Liver (tissue), 9 donors: ENCODE data around the gene OR13C4. TPM values are rescaled to one million over a fixed set of nuclear protein-coding genes. Genes with fewer than 3 reads are reported as not detected.

Experiments used
- DNase-seq: peaks from one replicate; pipeline ENCODE4 v3.0.0-alpha.2; 2017; ENCODE audit warnings: low spot score
- H3K27ac ChIP-seq, 2 donors: one replicate each; pipeline ENCODE4 v1.7.0; 2013; ENCODE audit warnings: inconsistent platforms in 2 of 2, low read length in 2 of 2, control low read depth in 1 of 2, low read depth in 1 of 2, mild to moderate bottlenecking in 1 of 2
- H3K27me3 ChIP-seq, 4 donors: one replicate each; pipeline versions ENCODE4 v1.6.1 to v1.7.0; 2013; ENCODE audit warnings: low read length in 3 of 4, inconsistent platforms in 1 of 4, mild to moderate bottlenecking in 1 of 4, moderate library complexity in 1 of 4; ENCODE audit not compliant: control insufficient read depth in 4 of 4, insufficient read depth in 4 of 4
- H3K36me3 ChIP-seq, 4 donors: one replicate each; pipeline versions ENCODE4 v1.6.1 to v1.7.0; 2013; ENCODE audit warnings: low read length in 3 of 4, mild to moderate bottlenecking in 3 of 4, low read depth in 1 of 4, moderate library complexity in 1 of 4; ENCODE audit not compliant: control insufficient read depth in 4 of 4, insufficient read depth in 3 of 4
- H3K4me1 ChIP-seq, 4 donors: one replicate each; pipeline versions ENCODE4 v1.6.1 to v1.7.0; 2013; ENCODE audit warnings: low read length in 3 of 4, mild to moderate bottlenecking in 3 of 4, moderate library complexity in 1 of 4; ENCODE audit not compliant: control insufficient read depth in 4 of 4, insufficient read depth in 4 of 4
- H3K4me3 ChIP-seq, 3 donors: one replicate each; pipeline versions ENCODE4 v1.6.1 to v1.7.0; 2013; ENCODE audit warnings: low read length in 3 of 3, control low read depth in 1 of 3, low read depth in 1 of 3, mild to moderate bottlenecking in 1 of 3
- H3K9ac ChIP-seq, 2 donors: one replicate each; pipeline ENCODE4 v1.7.0; 2013; ENCODE audit warnings: low read length in 2 of 2, mild to moderate bottlenecking in 2 of 2, moderate library complexity in 2 of 2, control low read depth in 1 of 2, low read depth in 1 of 2
- H3K9me3 ChIP-seq, 4 donors: one replicate each; pipeline versions ENCODE4 v1.6.1 to v1.7.0; 2013; ENCODE audit warnings: low read length in 3 of 4; ENCODE audit not compliant: control insufficient read depth in 4 of 4
- EGR1 ChIP-seq, 2 donors: IDR thresholded peaks; 2 replicates each; pipeline ENCODE4 v1.6.1; 2016 to 2018; ENCODE audit warnings: antibody characterized with exemption in 2 of 2, low read depth in 2 of 2
- FOXA1 ChIP-seq: IDR thresholded peaks from 2 replicates; pipeline ENCODE4 v1.6.1; 2016; ENCODE audit warnings: antibody characterized with exemption
- HNF4G ChIP-seq: IDR thresholded peaks from 2 replicates; pipeline ENCODE4 v1.6.1; 2016; ENCODE audit warnings: antibody characterized with exemption
- JUND ChIP-seq, 2 donors: IDR thresholded peaks; 2 replicates each; pipeline ENCODE4 v1.6.1; 2016; ENCODE audit warnings: antibody characterized with exemption in 2 of 2
- NR2F2 ChIP-seq: IDR thresholded peaks from 2 replicates; pipeline ENCODE4 v1.6.1; 2016; ENCODE audit warnings: antibody characterized with exemption
- RAD21 ChIP-seq, 2 donors: IDR thresholded peaks; 2 replicates each; pipeline ENCODE4 v1.6.1; 2016; ENCODE audit warnings: antibody characterized with exemption in 2 of 2, mild to moderate bottlenecking in 2 of 2
- RXRA ChIP-seq, 2 donors: IDR thresholded peaks; 2 replicates each; pipeline ENCODE4 v1.6.1; 2017 to 2018; ENCODE audit warnings: antibody characterized with exemption in 2 of 2, mild to moderate bottlenecking in 1 of 2
- SP1 ChIP-seq: IDR thresholded peaks from 2 replicates; pipeline ENCODE4 v1.6.1; 2018; ENCODE audit warnings: antibody characterized with exemption, mild to moderate bottlenecking
- TAF1 ChIP-seq: conservative IDR thresholded peaks from 2 replicates; pipeline ENCODE4 v1.6.1; 2016; ENCODE audit warnings: antibody characterized with exemption, mild to moderate bottlenecking
- WGBS: extraction: QIAGEN DNeasy Blood & Tissue Kit; methylation state at CpG from one replicate; pipeline ENCODE4 v1.1.7; 2013; 5-methylcytosine and 5-hydroxymethylcytosine counted together
- polyA plus RNA-seq, 2 donors: library from polyadenylated mRNA; stranded (reverse) in 1 of 2; unstranded in 1 of 2; fragments of 200-250 nt in 1 of 2; fragments of >200 nt in 1 of 2; fragmentation: Nextera tagmentation in 1 of 2; extraction: Ambion mirVana in 1 of 2; gene quantifications; one replicate each; pipeline versions ENCODE4 v1.2.1 to v1.2.3, GENCODE V29; 2013 to 2015
- total RNA-seq, 2 donors: library from RNA; depleted of rRNA; stranded (reverse); fragments of >200 nt; gene quantifications; one replicate each; pipeline ENCODE4 v1.2.3, GENCODE V29; 2014
- TF ChIP-seq, protein P1 (sequence below): IDR thresholded peaks from 2 replicates; pipeline ENCODE4 v1.6.1; 2016; ENCODE audit warnings: antibody characterized with exemption
- TF ChIP-seq, protein P2 (sequence below): IDR thresholded peaks from 2 replicates; pipeline ENCODE4 v1.6.1; 2016; ENCODE audit warnings: antibody characterized with exemption
- TF ChIP-seq, protein P3 (sequence below): IDR thresholded peaks from 2 replicates; pipeline ENCODE4 v1.6.1; 2016; ENCODE audit warnings: antibody characterized with exemption, mild to moderate bottlenecking
- donor health status: healthy.
- donor health status: healthy.
- donor health status: healthy.
- donor health status: healthy.
- donor health status: healthy.

OR13C4 gene
- total and polyA plus RNA-seq, 4 donors = 0.14 to 0.17 TPM; not detected in 2

DNA sequence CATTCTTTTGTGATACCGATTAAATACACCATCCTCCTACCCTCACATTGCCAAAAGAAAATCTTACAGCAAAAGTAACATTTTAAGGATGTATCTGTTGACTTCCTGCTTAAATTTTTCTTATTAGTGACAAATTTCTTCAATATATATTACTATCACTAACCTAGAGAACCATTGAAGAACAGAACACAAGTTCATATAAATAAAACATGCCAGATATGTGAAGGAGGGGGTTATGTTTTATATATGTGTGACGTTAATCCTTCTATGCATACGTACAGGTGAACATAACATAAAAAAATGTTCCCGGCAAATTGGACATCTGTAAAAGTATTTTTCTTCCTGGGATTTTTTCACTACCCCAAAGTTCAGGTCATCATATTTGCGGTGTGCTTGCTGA, 23.0 kb downstream of the OR13C4 start, which contains the start of gene OR13F1:
Gene OR13F1, plus strand, starts transcription at position 301 of the 400 bp plus-strand sequence. Its CDS starts 0 bp downstream, at position 301.
- no peaks in the 10 kb centered on the region for H3K27me3 ChIP-seq
- H3K4me3 ChIP-seq = no peak within 1 kb of the TSS
- H3K9ac ChIP-seq = no peak within 1 kb of the TSS
- H3K9me3 ChIP-seq = no peaks in the 10 kb centered on the region
- H3K4me1 ChIP-seq = no peaks in the 10 kb centered on the region
- TF ChIP-seq, protein P1, sequence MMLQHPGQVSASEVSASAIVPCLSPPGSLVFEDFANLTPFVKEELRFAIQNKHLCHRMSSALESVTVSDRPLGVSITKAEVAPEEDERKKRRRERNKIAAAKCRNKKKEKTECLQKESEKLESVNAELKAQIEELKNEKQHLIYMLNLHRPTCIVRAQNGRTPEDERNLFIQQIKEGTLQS = no peak
- TF ChIP-seq, protein P2, sequence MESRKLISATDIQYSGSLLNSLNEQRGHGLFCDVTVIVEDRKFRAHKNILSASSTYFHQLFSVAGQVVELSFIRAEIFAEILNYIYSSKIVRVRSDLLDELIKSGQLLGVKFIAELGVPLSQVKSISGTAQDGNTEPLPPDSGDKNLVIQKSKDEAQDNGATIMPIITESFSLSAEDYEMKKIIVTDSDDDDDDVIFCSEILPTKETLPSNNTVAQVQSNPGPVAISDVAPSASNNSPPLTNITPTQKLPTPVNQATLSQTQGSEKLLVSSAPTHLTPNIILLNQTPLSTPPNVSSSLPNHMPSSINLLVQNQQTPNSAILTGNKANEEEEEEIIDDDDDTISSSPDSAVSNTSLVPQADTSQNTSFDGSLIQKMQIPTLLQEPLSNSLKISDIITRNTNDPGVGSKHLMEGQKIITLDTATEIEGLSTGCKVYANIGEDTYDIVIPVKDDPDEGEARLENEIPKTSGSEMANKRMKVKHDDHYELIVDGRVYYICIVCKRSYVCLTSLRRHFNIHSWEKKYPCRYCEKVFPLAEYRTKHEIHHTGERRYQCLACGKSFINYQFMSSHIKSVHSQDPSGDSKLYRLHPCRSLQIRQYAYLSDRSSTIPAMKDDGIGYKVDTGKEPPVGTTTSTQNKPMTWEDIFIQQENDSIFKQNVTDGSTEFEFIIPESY = no peak
- TF ChIP-seq RXRA (IDR thresholded peaks at IDR 0.05) = no peak
- no peak for TF ChIP-seq NR2F2
- TF ChIP-seq, protein P3, sequence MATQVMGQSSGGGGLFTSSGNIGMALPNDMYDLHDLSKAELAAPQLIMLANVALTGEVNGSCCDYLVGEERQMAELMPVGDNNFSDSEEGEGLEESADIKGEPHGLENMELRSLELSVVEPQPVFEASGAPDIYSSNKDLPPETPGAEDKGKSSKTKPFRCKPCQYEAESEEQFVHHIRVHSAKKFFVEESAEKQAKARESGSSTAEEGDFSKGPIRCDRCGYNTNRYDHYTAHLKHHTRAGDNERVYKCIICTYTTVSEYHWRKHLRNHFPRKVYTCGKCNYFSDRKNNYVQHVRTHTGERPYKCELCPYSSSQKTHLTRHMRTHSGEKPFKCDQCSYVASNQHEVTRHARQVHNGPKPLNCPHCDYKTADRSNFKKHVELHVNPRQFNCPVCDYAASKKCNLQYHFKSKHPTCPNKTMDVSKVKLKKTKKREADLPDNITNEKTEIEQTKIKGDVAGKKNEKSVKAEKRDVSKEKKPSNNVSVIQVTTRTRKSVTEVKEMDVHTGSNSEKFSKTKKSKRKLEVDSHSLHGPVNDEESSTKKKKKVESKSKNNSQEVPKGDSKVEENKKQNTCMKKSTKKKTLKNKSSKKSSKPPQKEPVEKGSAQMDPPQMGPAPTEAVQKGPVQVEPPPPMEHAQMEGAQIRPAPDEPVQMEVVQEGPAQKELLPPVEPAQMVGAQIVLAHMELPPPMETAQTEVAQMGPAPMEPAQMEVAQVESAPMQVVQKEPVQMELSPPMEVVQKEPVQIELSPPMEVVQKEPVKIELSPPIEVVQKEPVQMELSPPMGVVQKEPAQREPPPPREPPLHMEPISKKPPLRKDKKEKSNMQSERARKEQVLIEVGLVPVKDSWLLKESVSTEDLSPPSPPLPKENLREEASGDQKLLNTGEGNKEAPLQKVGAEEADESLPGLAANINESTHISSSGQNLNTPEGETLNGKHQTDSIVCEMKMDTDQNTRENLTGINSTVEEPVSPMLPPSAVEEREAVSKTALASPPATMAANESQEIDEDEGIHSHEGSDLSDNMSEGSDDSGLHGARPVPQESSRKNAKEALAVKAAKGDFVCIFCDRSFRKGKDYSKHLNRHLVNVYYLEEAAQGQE = no peak
- no peak for TF ChIP-seq SP1
- H3K36me3 ChIP-seq = no peaks in the 10 kb centered on the region
- no peak for DNase-seq
- 84% methylated on average over 5 of the region's 5 CpGs for WGBS
- no peak within 1 kb of the TSS for H3K27ac ChIP-seq

DNA sequence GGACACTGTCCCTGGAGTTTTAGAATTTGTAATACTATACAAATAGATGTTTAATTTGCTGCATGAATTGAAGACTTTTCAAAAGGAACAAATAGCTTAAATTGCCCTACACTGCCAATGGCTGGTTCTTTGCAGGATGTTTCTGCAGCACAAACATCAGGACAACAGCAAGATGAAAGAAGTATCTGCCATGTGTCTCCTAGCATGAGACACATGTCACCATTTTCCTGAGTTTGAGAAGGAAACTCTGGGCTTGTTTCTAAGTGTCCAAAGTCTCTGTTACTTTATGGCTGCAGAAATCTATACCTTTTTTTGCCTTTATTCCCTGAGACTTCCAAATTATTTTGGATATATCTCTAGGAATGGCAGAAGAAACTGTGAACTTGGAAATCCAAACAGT, 23.6 kb downstream of the OR13C4 start:
- TF ChIP-seq NR2F2 (no peak), JUND (IDR thresholded peaks at IDR 0.05) (no peak), SP1 (no peak), FOXA1 (no peak), HNF4G (no peak), RAD21 (IDR thresholded peaks at IDR 0.05) (no peak), RXRA (IDR thresholded peaks at IDR 0.05) (no peak), EGR1 (IDR thresholded peaks at IDR 0.05; ENCODE audit: low read depth in 2 of 2) (no peak), TAF1 (no peak)
- TF ChIP-seq, protein P3 = no peak
- Histone ChIP-seq H3K27me3 (no peaks in the 10 kb centered on the region), H3K9me3 (no peaks in the 10 kb centered on the region), H3K36me3 (no peaks in the 10 kb centered on the region), H3K4me1 (no peaks in the 10 kb centered on the region), H3K9ac (no peak overlapping the region), H3K4me3 (no peak overlapping the region), H3K27ac (no peak overlapping the region)
- DNase-seq = no peak
